OCI-LY1 (cell line): ENCODE measurements around the gene ZNF407.

Source experiments
- EZH2 ChIP-seq: fragments of 200-600 bp; sonication (generic), shearing (Covaris generic); IDR thresholded peaks from 2 replicates; pipeline ENCODE4 v1.8.0; 2017; ENCODE audit warnings: borderline replicate concordance, mixed run types, mild to moderate bottlenecking, antibody characterized with exemption, low read length, moderate library complexity, mixed read lengths
- TF ChIP-seq, protein P1 (sequence below): fragments of 200-600 bp; sonication (generic), shearing (Covaris generic); IDR thresholded peaks from 2 replicates; pipeline ENCODE4 v1.5.1; 2017; ENCODE audit warnings: mild to moderate bottlenecking, antibody characterized with exemption, low read length, moderate library complexity, mixed read lengths

DNA sequence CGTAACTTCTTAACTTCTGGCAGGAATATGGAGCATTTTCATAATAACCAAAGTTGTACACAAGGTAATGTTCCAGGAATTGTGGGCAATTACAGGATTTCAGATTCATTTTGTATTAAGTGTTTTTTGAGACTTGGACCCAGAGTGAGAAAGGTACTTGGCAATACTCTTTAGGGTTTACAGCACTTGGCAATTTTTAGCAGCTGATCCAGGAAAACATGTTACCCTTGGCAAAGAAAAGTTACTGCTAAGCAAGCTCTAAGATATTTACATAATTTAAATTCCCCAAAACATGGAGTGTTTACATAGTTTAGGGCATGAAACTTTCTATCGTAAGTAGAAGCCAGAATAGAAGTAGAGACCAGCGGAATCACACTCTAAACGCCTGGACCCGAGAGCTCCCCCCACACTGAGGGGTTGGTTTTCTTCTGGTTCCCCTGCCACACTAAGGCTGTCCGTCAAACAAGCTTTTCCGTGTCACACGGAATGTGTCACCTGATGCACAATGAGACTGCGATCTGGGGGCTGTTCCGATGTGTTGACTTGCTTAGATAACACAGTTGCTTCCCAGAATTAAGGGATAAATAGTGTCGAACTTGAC, 434.1 kb downstream of the ZNF407 start:
- TF ChIP-seq, protein P1, sequence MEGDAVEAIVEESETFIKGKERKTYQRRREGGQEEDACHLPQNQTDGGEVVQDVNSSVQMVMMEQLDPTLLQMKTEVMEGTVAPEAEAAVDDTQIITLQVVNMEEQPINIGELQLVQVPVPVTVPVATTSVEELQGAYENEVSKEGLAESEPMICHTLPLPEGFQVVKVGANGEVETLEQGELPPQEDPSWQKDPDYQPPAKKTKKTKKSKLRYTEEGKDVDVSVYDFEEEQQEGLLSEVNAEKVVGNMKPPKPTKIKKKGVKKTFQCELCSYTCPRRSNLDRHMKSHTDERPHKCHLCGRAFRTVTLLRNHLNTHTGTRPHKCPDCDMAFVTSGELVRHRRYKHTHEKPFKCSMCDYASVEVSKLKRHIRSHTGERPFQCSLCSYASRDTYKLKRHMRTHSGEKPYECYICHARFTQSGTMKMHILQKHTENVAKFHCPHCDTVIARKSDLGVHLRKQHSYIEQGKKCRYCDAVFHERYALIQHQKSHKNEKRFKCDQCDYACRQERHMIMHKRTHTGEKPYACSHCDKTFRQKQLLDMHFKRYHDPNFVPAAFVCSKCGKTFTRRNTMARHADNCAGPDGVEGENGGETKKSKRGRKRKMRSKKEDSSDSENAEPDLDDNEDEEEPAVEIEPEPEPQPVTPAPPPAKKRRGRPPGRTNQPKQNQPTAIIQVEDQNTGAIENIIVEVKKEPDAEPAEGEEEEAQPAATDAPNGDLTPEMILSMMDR = no peak
- TF ChIP-seq EZH2 = no peak
